M059J (cell line): ENCODE data around the gene MINPP1. TPM values are rescaled to one million over a fixed set of nuclear protein-coding genes. Genes with fewer than 3 reads are reported as not detected.
"Not testable (repeated sequence)": the region's sequence is repeated elsewhere in the genome, so short reads cannot be mapped to it uniquely, and the experiment has no call there.

Source experiments
- DNase-seq: peaks from one replicate; pipeline ENCODE4 v3.0.0-alpha.2; 2012; ENCODE audit warnings: low read depth
- total RNA-seq: library from RNA; depleted of rRNA; stranded (reverse); fragments of >200 nt; shearing (Covaris generic); gene quantifications from 2 replicates; pipeline ENCODE4 v1.2.3, GENCODE V29; 2014; rRNA removed

MINPP1 gene
- total RNA-seq, 1 experiment from 2014 or later: 61.4 TPM

DNA sequence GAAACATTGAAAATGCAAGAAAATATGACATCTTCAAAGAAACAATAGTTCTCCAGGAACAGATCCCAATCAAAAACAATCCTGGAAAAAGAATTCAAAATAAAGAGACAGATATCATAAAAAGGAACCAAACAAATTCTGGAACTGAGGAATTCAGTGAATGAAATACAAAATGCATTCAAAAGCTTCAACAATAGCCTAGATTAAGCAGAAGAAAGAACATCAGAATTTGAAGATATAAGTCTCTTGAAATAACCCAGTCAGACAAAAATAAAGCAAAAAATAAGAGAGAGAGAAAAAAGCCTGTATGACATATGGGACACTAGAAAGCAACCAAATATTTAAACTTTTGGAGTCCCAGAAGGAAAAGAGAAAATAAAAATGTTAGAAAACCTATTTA, 60.3 kb downstream of the MINPP1 start:
- no peak for DNase-seq

- DNase-seq: no peak
These were observed 71.2 kb downstream of the MINPP1 start for GRCh38 chr10:87575851-87576250.

- DNase-seq: no peak
These were observed 73.6 kb downstream of the MINPP1 start for GRCh38 chr10:87578160-87578841.

- DNase-seq: peak; percentile 5
These were observed 74.2 kb downstream of the MINPP1 start for GRCh38 chr10:87578842-87579401.

DNA sequence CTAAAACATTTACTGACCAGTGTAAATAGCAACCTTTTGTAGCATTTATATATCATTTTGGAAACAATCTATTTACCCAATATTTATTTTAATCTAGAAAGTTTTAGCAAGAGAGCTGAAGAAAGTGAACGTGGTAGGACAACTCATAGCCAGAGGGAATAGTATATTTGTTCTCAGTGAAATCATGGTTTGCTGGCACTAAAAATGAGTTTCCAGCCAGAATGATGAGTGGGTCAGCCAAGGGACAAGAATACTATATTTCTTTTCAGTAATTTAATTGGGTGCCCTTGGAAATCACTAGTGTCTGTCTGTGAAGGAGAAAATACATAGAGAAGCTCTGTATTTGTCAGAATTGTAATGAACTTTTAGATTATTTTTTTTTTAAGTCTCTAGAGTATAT, 74.9 kb downstream of the MINPP1 start:
- peak; percentile 6 for DNase-seq

DNA sequence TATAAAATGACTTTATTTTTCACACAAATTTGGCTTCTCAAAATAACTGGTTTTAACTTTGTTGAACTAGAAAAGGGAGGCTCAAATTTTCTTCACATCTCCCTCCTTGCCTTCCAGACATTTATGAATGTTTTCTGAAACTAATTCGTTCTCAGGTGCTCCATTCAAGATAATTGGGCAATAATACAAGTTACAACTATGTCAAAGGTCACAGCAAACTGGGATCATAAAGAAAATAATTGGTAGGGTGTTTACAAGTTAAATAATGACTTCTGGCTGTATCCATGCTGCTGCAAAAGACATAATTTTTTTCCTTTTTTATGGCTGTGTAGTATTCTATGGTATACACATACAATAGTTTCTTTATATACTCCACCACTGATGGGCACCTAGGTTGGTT, 75.3 kb downstream of the MINPP1 start:
- no peak for DNase-seq

GRCh38 chr10:87585565-87586514, 81.1 kb downstream of the MINPP1 start:
- DNase-seq: peak; percentile 86

- peak; percentile 77 for DNase-seq
These were observed 85.0 kb downstream of the MINPP1 start for GRCh38 chr10:87589645-87590051.

DNA sequence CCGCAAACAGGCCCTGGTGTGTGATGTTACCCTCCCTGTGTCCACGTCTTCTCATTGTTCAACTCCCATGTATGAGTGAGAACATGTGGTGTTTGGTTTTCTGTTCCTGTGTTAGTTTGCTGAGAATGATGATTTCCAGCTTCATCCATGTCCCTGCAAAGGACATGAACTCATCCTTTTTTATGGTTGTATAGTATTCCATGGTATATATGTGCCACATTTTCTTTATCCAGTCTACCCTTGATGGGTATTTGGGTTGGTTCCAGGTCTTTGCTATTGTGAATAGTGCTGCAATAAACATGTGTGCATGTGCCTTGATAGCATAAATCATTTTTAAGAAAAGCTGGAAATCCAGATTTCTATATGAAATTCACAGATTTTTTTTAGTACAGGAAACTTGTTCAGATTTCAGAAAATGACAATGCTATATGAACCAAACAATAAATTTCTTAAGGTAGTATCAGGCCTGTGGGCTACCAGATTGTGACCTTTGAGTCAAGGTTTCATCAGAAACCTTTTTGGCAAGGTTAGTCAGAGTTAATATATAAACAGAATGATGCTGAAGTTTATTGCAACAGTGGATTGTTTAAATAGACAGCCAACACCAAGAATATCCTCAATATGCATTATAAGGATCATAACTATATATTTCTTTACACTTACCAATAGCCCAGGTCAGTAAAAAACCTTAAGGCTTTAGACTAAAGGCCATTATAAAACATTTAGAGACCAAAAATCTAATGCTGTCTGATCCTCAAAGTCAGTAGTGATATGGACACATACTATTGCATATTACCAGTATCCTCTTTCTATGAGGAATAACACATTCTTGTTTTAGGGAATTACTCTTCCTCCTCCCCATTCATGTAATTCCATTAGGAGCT, 86.3 kb downstream of the MINPP1 start:
- DNase-seq: peak; percentile 43

DNA sequence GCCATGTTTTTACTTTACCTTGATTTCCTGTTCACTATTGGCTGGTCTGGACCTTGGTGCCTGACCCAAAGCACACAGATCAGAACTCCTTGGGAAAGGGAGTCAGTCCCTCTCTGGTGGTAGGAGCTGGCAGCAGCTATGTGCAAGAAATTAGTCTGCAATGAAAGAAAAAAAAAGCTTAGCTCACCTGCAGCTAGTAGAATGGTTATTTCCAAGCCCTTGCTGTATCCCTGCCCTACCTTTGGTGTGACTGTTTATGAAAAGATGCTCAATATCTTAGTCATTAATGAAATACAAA, 86.8 kb downstream of the MINPP1 start:
- no peak for DNase-seq

DNA sequence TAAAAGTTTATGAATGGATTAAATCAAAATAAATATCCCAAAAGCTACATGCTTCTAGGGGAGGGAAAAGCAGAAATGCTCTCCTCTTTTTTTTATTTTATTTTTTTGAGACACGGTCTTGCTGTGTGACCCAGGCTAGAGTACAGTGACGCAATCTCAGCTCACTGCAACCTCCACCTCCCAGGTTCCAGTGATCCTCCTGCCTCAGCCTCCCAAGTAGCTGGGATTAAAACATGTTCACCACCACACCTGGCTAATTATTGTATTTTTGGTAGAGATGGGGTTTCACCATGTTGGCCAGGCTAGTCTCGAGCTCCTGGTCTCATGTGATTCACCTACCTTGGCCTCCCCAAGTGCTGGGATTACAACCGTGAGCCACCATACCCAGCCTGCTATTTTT, 88.2 kb downstream of the MINPP1 start:
- not testable (repeated sequence) for DNase-seq

GRCh38 chr10:87593702-87594101, 89.0 kb downstream of the MINPP1 start:
- no peak for DNase-seq

DNA sequence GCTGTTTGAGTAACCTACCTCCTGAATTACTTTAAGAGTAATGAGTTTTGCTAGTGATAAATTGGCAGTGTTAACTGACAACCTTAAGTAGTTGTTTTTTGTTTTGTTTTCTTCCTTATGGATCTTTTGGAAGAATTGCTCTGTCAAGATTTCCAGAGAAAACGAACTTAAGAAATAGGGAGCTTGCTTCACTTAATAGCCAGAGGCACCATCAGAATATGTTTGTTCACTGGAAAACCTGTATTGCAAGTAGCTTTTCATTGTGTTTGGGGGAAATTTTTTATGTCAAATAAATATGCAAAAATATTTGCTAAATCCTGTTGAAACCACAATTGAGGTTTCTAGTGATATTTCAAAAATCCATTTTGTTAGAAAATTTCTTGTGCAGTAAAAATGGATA, 89.5 kb downstream of the MINPP1 start:
- DNase-seq: no peak

DNA sequence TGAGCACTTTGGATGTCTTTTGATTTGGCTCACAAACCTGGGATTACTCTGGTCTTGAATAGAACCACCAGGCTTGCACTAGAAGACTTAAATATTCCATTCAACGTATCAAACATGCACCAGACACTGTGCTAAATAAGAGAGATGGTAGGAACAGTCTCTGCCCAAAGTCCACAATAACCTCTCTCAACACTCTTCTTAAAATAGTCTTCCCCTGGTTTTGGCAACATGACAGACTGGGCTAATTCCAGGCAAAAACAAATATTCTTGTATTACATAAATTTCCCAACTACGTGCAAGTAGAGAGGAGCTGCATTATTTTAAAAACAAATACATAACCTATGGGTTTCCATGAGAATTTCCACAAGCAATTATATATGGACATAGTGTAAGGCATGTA, 90.2 kb downstream of the MINPP1 start:
- DNase-seq: no peak

GRCh38 chr10:87596351-87596750, 91.7 kb downstream of the MINPP1 start:
- no peak for DNase-seq

DNA sequence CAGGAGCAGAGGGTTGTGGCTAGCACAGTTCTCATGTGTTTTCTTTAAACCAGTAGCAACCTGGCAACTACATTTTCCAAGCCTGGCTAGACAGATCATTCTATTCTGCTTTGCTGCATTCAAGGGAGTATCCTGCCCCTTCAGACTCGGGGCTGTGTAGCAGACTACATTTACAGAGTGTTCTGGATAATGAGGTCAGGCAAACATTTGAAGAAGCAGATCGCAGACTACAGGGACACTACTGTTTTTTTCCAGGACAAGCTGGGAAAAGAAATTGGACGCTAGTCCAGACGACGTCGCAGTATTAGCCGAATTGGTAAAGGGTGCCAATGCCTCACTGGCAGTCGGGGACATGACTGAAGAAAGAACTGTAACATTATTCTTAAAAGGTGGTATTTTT, 94.0 kb downstream of the MINPP1 start:
- no peak for DNase-seq

DNA sequence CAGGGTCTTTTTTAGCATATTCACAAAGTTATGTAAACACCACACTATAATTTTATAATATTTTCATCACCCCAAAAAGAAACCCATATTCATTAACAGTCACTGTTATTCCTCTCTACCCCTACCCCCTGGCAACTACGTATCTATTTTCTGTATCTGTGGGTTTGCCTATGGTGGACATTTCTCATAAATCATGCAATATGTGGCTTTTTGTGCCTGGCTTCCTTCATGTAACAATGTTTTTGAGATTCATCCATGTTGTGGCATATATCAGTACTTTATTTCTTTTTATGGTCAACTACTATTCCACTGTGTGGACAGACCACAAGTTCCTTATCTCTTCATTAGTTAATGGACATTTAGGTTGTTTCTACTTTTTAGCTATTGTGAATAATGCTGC, 95.9 kb downstream of the MINPP1 start:
- no peak for DNase-seq

Other genes starting within 250 kb of the MINPP1 start
- gene NUTM2D, start 147.1 kb upstream of the MINPP1 start, total RNA-seq: 0.59 and 3.2 TPM in 2 replicates
- gene PAPSS2, start 155.0 kb downstream of the MINPP1 start, total RNA-seq: 69.1 and 81.0 TPM in 2 replicates